Measurements from ENCODE around the gene MYO5B.

DNA sequence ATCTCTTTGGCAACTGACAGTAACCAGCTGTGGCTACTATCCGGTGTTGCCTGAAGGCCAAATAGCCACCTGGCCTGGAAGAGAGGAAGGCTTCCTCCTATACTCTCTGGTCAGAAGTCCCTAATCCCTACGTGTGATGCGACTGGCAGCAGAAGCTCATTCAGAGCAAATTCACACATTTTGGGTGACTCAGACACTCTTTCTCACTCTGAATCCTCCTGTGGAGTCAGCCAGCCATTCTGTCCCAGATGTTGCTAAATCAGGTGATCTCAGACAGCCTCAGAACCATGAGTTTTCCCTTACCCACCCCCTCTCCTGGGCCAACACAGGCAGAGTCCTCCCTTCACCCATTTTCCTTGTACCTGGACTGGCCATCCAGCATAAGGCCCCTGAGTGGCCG, 36.7 kb upstream of the MYO5B start:
- TF ChIP-seq POLR2A (IDR thresholded peaks at IDR 0.05) (no peak), POLR2AphosphoS5 (IDR thresholded peaks at IDR 0.05; ENCODE audit: insufficient read depth in 1 of 2, low read depth in 1 of 2) (no peak)
- TF ChIP-seq, protein P1, sequence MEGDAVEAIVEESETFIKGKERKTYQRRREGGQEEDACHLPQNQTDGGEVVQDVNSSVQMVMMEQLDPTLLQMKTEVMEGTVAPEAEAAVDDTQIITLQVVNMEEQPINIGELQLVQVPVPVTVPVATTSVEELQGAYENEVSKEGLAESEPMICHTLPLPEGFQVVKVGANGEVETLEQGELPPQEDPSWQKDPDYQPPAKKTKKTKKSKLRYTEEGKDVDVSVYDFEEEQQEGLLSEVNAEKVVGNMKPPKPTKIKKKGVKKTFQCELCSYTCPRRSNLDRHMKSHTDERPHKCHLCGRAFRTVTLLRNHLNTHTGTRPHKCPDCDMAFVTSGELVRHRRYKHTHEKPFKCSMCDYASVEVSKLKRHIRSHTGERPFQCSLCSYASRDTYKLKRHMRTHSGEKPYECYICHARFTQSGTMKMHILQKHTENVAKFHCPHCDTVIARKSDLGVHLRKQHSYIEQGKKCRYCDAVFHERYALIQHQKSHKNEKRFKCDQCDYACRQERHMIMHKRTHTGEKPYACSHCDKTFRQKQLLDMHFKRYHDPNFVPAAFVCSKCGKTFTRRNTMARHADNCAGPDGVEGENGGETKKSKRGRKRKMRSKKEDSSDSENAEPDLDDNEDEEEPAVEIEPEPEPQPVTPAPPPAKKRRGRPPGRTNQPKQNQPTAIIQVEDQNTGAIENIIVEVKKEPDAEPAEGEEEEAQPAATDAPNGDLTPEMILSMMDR (IDR thresholded peaks at IDR 0.05) = no peak
